T-cell (primary cell): ENCODE results near the gene CAPN14. TPM values are rescaled to one million over a fixed set of nuclear protein-coding genes. Genes with fewer than 3 reads are reported as not detected.

ENCODE experiments used
- ATAC-seq, 4 experiments: fragments of 200-7000 bp in 3 of 4; fragments of 150-1000 bp in 1 of 4; cut with Tn5 transposase; replicated peaks in 1 of 4; 1 replicate in 3 of 4; 2 replicates in 1 of 4; pipeline ENCODE4 v1.10.0; 2021; ENCODE audit warnings: moderate library complexity in 3 of 4, mild to moderate bottlenecking in 2 of 4, moderate number of reproducible peaks in 1 of 4
- CTCF ChIA-PET, 2 donors: fragments of 300-600 bp; sonication (Branson Sonifier 250); formaldehyde crosslinking; loops; one replicate each; lab custom pipeline; 2022; ENCODE audit warnings: antibody characterized with exemption in 2 of 2; lab: Charles Lee
- POLR2A ChIA-PET, 2 donors: fragments of 300-600 bp; sonication (Branson Sonifier 250); formaldehyde crosslinking; loops; one replicate each; lab custom pipeline; 2022; ENCODE audit warnings: antibody characterized with exemption in 2 of 2; lab: Charles Lee
- DNase-seq, 35 experiments: peaks; one replicate each; pipeline versions ENCODE4 v3.0.0 to v3.0.0-alpha.2; 2013 to 2023
- H3K27ac ChIP-seq: one replicate; pipeline ENCODE4 v1.5.1; 2013; ENCODE audit warnings: low read length
- H3K27me3 ChIP-seq, 2 experiments: replicated peaks in 1 of 2; 1 replicate in 1 of 2; 2 replicates in 1 of 2; pipeline versions ENCODE4 v1.6.1 to v1.7.0; 2013; ENCODE audit warnings: low read length in 1 of 2, mixed read lengths in 1 of 2; ENCODE audit not compliant: control insufficient read depth in 2 of 2, insufficient read depth in 2 of 2; ENCODE audit errors: extremely low read depth in 1 of 2
- H3K36me3 ChIP-seq, 2 donors: 1 replicate in 1 of 2; 2 replicates in 1 of 2; pipeline versions ENCODE4 v1.6.1 to v1.7.0; 2013; ENCODE audit warnings: low read length in 1 of 2; ENCODE audit not compliant: control insufficient read depth in 2 of 2, insufficient read depth in 1 of 2; ENCODE audit errors: extremely low read depth in 1 of 2
- H3K4me1 ChIP-seq, 2 experiments: 1 replicate in 1 of 2; 2 replicates in 1 of 2; pipeline versions ENCODE4 v1.6.1 to v1.7.0; 2013; ENCODE audit warnings: low read length in 2 of 2, mixed read lengths in 1 of 2; ENCODE audit not compliant: insufficient read depth in 2 of 2, control insufficient read depth in 1 of 2; ENCODE audit errors: extremely low read depth in 1 of 2
- H3K4me3 ChIP-seq, 2 donors: 1 replicate in 1 of 2; 2 replicates in 1 of 2; pipeline versions ENCODE4 v1.5.1 to v1.7.0; 2013; ENCODE audit warnings: mild to moderate bottlenecking in 2 of 2, low read length in 1 of 2, moderate library complexity in 1 of 2; ENCODE audit not compliant: control insufficient read depth in 1 of 2; ENCODE audit errors: extremely low read depth in 1 of 2
- H3K9me3 ChIP-seq: 2 replicates; pipeline ENCODE4 v1.7.0; 2013
- H3K27ac Mint-ChIP-seq, 2 donors: one replicate each; pipeline ENCODE4 v1.8.0; 2020 to 2021; ENCODE audit warnings: mild to moderate bottlenecking in 2 of 2, mixed read lengths in 2 of 2
- H3K27me3 Mint-ChIP-seq, 2 donors: one replicate each; pipeline ENCODE4 v1.8.0; 2021 to 2022; ENCODE audit warnings: mixed read lengths in 2 of 2
- H3K36me3 Mint-ChIP-seq: one replicate; pipeline ENCODE4 v1.8.0; 2021; ENCODE audit warnings: mixed read lengths
- H3K4me1 Mint-ChIP-seq, 3 donors: one replicate each; pipeline ENCODE4 v1.8.0; 2020 to 2022; ENCODE audit warnings: mixed read lengths in 3 of 3, mild to moderate bottlenecking in 1 of 3
- H3K4me3 Mint-ChIP-seq, 3 donors: one replicate each; pipeline ENCODE4 v1.8.0; 2020 to 2022; ENCODE audit warnings: mild to moderate bottlenecking in 3 of 3, mixed read lengths in 3 of 3, moderate library complexity in 3 of 3
- H3K9me3 Mint-ChIP-seq, 3 donors: one replicate each; pipeline ENCODE4 v1.8.0; 2020 to 2022; ENCODE audit warnings: mixed read lengths in 3 of 3
- WGBS: methylation state at CpG from one replicate; pipeline ENCODE4 v1.1.5; 2013; ENCODE audit warnings: missing lambda C conversion rate; ENCODE audit not compliant: insufficient coverage; 5-methylcytosine and 5-hydroxymethylcytosine counted together
- total RNA-seq, 35 experiments: library from RNA in 6 of 35; stranded (reverse) in 6 of 35; fragments of 120-200 nt in 1 of 35; gene quantifications; one replicate each; pipeline versions ENCODE4 v1.2.1 to v1.2.4 and lab custom pipeline; 2013 to 2026

CAPN14 gene
- total RNA-seq, 5 donors from 2014 or later (not counting 1 experiment from before 2014, with no cell fraction given): 0.15 to 0.76 (median 0.55) TPM

GRCh38 chr2:31227711-31228125 is 10.4 kb upstream of the CAPN14 start:
- Mint-ChIP-seq H3K4me1 (no peaks in the 10 kb centered on the region), H3K27ac (no peak overlapping the region), H3K27me3 (peaks cover 9 to 15% of the 10 kb centered on the region in 2 donors), H3K36me3 (peaks cover 4% of the 10 kb centered on the region), H3K4me3 (no peak overlapping the region), H3K9me3 (no peaks in the 10 kb centered on the region)
- WGBS: 96% methylated on average over 6 of the region's 10 CpGs
- H3K9me3 ChIP-seq: no peaks in the 10 kb centered on the region
- no peaks in the 10 kb centered on the region for H3K36me3 ChIP-seq
- DNase-seq (no peak), ATAC-seq (no peak)
- ChIA-PET POLR2A (interaction anchor here in 1 of 2 donors (0.5 kb wide), 1 partner anchor 1524 kb away, joined by 3 read pairs; no protein-coding TSS in a partner anchor), CTCF (interaction anchor here in 1 of 2 donors (0.6 kb wide), 1 partner anchor 1113 kb away, joined by 4 read pairs; no protein-coding TSS in a partner anchor)
- peaks cover 0 to 2% of the 10 kb centered on the region in 2 experiments for H3K27me3 ChIP-seq
- no peak overlapping the region for H3K27ac ChIP-seq
- no peaks in the 10 kb centered on the region for H3K4me1 ChIP-seq
- no peak overlapping the region for H3K4me3 ChIP-seq

GRCh38 chr2:31227110-31227509 is 9.8 kb upstream of the CAPN14 start:
- no peak overlapping the region for H3K4me3 ChIP-seq
- no CpG with 5 or more reads among the region's 6 CpGs for WGBS

GRCh38 chr2:31226266-31226665 is 9.0 kb upstream of the CAPN14 start:
- ChIA-PET POLR2A (no interaction called here), CTCF (no interaction called here)
- no peak overlapping the region for H3K4me3 Mint-ChIP-seq
- H3K36me3 ChIP-seq: no peaks in the 10 kb centered on the region
- no peaks in the 10 kb centered on the region for H3K9me3 ChIP-seq
- H3K27me3 ChIP-seq: peaks cover 0 to 2% of the 10 kb centered on the region in 2 experiments
- H3K27ac Mint-ChIP-seq: no peak overlapping the region
- H3K4me1 Mint-ChIP-seq: peaks cover 0 to 2% (median 0%) of the 10 kb centered on the region in 3 donors
- peaks cover 0 to 2% of the 10 kb centered on the region in 2 experiments for H3K4me1 ChIP-seq
- no CpG with 5 or more reads among the region's 2 CpGs for WGBS
- H3K4me3 ChIP-seq: no peak overlapping the region
- H3K36me3 Mint-ChIP-seq: peaks cover 4% of the 10 kb centered on the region
- no peaks in the 10 kb centered on the region for H3K9me3 Mint-ChIP-seq
- ATAC-seq: no peak
- no peak for DNase-seq
- H3K27me3 Mint-ChIP-seq: peaks cover 14 to 23% of the 10 kb centered on the region in 2 donors
- H3K27ac ChIP-seq: no peak overlapping the region

More at GRCh38 chr2:31227110-31227509, 9.8 kb upstream of the CAPN14 start:
- DNase-seq: no peak
- no peak overlapping the region for H3K27ac ChIP-seq
- H3K36me3 ChIP-seq: no peaks in the 10 kb centered on the region
- no peaks in the 10 kb centered on the region for H3K9me3 ChIP-seq
- Mint-ChIP-seq H3K27ac (no peak overlapping the region), H3K9me3 (no peaks in the 10 kb centered on the region), H3K36me3 (peaks cover 4% of the 10 kb centered on the region), H3K4me3 (no peak overlapping the region), H3K27me3 (peaks cover 11 to 18% of the 10 kb centered on the region in 2 donors), H3K4me1 (no peaks in the 10 kb centered on the region)
- H3K27me3 ChIP-seq: peaks cover 0 to 2% of the 10 kb centered on the region in 2 experiments
- no peak for ATAC-seq
- CTCF ChIA-PET: interaction anchor here (0.6 kb wide), 2 partner anchors 20 to 1112 kb away, joined by 4 read pairs; no protein-coding TSS in a partner anchor
- no peaks in the 10 kb centered on the region for H3K4me1 ChIP-seq
- POLR2A ChIA-PET: no interaction called here

- 88% methylated on average over 3 of the region's 7 CpGs for WGBS
Observed at GRCh38 chr2:31223749-31224148, 6.4 kb upstream of the CAPN14 start.

GRCh38 chr2:31223026-31223425 is 5.7 kb upstream of the CAPN14 start:
- Mint-ChIP-seq H3K4me1 (peaks cover 0 to 6% (median 0%) of the 10 kb centered on the region in 3 donors), H3K36me3 (peaks cover 4% of the 10 kb centered on the region), H3K27me3 (peaks cover 16 to 26% of the 10 kb centered on the region in 2 donors), H3K4me3 (no peak overlapping the region), H3K27ac (no peak overlapping the region), H3K9me3 (no peaks in the 10 kb centered on the region)
- no peak overlapping the region for H3K27ac ChIP-seq
- H3K4me1 ChIP-seq: peaks cover 0 to 2% of the 10 kb centered on the region in 2 experiments
- no peak for ATAC-seq
- peaks cover 0 to 9% of the 10 kb centered on the region in 2 experiments for H3K27me3 ChIP-seq
- ChIA-PET POLR2A (interaction anchor here in 1 of 2 donors (0.6 kb wide), 1 partner anchor 730 kb away, joined by 3 read pairs; no protein-coding TSS in a partner anchor), CTCF (interaction anchor here in 1 of 2 donors (0.6 kb wide), 1 partner anchor 1190 kb away, joined by 4 read pairs; no protein-coding TSS in a partner anchor)
- DNase-seq: no peak
- no CpG with 5 or more reads among the region's 4 CpGs for WGBS
- H3K36me3 ChIP-seq: no peaks in the 10 kb centered on the region
- H3K4me3 ChIP-seq: no peak overlapping the region
- no peaks in the 10 kb centered on the region for H3K9me3 ChIP-seq

More at GRCh38 chr2:31223749-31224148, 6.4 kb upstream of the CAPN14 start:
- no peak overlapping the region for H3K27ac Mint-ChIP-seq
- H3K4me3 Mint-ChIP-seq: no peak overlapping the region
- DNase-seq (no peak), ATAC-seq (no peak)
- Histone ChIP-seq H3K27me3 (peaks cover 0 to 9% of the 10 kb centered on the region in 2 experiments), H3K27ac (no peak overlapping the region), H3K4me3 (no peak overlapping the region), H3K4me1 (peaks cover 0 to 2% of the 10 kb centered on the region in 2 experiments), H3K9me3 (no peaks in the 10 kb centered on the region), H3K36me3 (no peaks in the 10 kb centered on the region)
- peaks cover 16 to 26% of the 10 kb centered on the region in 2 donors for H3K27me3 Mint-ChIP-seq
- H3K9me3 Mint-ChIP-seq: no peaks in the 10 kb centered on the region
- ChIA-PET CTCF (no interaction called here), POLR2A (interaction anchor here in 1 of 2 donors (0.6 kb wide), 1 partner anchor 134 kb away, joined by 5 read pairs; no protein-coding TSS in a partner anchor)
- H3K4me1 Mint-ChIP-seq: peaks cover 0 to 5% (median 0%) of the 10 kb centered on the region in 3 donors
- peaks cover 4% of the 10 kb centered on the region for H3K36me3 Mint-ChIP-seq

GRCh38 chr2:31222071-31222470 is 4.8 kb upstream of the CAPN14 start:
- DNase-seq: no peak
- Histone ChIP-seq H3K36me3 (no peaks in the 10 kb centered on the region), H3K4me3 (no peak overlapping the region), H3K4me1 (peaks cover 0 to 11% of the 10 kb centered on the region in 2 experiments), H3K27me3 (peaks cover 0 to 6% of the 10 kb centered on the region in 2 experiments), H3K27ac (no peak overlapping the region), H3K9me3 (no peaks in the 10 kb centered on the region)
- 86% methylated on average over 1 of the region's 4 CpGs for WGBS
- Mint-ChIP-seq H3K27ac (no peak overlapping the region), H3K4me3 (no peak overlapping the region), H3K36me3 (peaks cover 4% of the 10 kb centered on the region), H3K4me1 (peaks cover 0 to 6% (median 0%) of the 10 kb centered on the region in 3 donors), H3K27me3 (peaks cover 7 to 25% of the 10 kb centered on the region in 2 donors), H3K9me3 (no peaks in the 10 kb centered on the region)
- ChIA-PET CTCF (no interaction called here), POLR2A (no interaction called here)
- ATAC-seq: no peak
